ENCODE measurements around the gene NMD3. TPM values are rescaled to one million over a fixed set of nuclear protein-coding genes. Genes with fewer than 3 reads are reported as not detected.
A peak's percentile ranks its signal among the peaks of the same experiment; 100 is the strongest.

The NMD3 gene
- total and polyA plus RNA-seq, 9 of the 15 experiments (the other 6 are each of a cell fraction or from before 2014, with no cell fraction given), result 63.5 to 178 (median 111) TPM

- Histone ChIP-seq H3K4me1 (replicated peaks in 1 of 2; ENCODE audit: control insufficient read depth in 2 of 2, insufficient read depth in 2 of 2, low read length in 2 of 2) (no peaks in the 10 kb centered on the region; a peak in 2 of 5 replicates), H4K20me1 (replicated peaks; ENCODE audit: control insufficient read depth, insufficient read depth, low read length) (no peaks in the 10 kb centered on the region), H3K4me2 (ENCODE audit: insufficient read depth, low read length) (no peak overlapping the region), H3K9ac (ENCODE audit: insufficient read depth in 1 of 2, low read depth in 2 of 2, low read length in 2 of 2) (no peak overlapping the region), H2AFZ (ENCODE audit: low read depth, low read length) (peak overlapping the region; percentile 63; the same call in 1 of the 2 replicates), H3K79me2 (ENCODE audit: control insufficient read depth, insufficient read depth, low read length) (peaks cover 14% of the 10 kb centered on the region), H3K27me3 (ENCODE audit: control insufficient read depth in 2 of 2, insufficient read depth in 2 of 2, low read length in 2 of 2) (no peaks in the 10 kb centered on the region; a peak in 1 of 5 replicates), H3K27ac (ENCODE audit: extremely low read depth, low read depth, low read length) (no peak overlapping the region), H3K9me1 (ENCODE audit: control insufficient read depth, insufficient read depth, low read length) (no peaks in the 10 kb centered on the region), H3K9me3 (replicated peaks; ENCODE audit: control insufficient read depth, insufficient read depth, low read depth, low read length) (no peaks in the 10 kb centered on the region), H3K4me3 (no peak overlapping the region), H3K36me3 (ENCODE audit: control insufficient read depth, insufficient read depth, low read length) (no peaks in the 10 kb centered on the region; the same call in 2 of the 3 replicates)
- DNase-seq (ENCODE audit: extremely low read depth in 1 of 4, low spot score in 3 of 4) (peak in 1 of 4 experiments; percentile 13), FAIRE-seq (no peak), ATAC-seq (no peak)
- intact Hi-C loops (cut with micrococcal nuclease) (no loop called here), in situ Hi-C loops (cut with MboI) (no loop called here)
- ChIA-PET POLR2A (interaction anchor here (0.6 kb wide), 1 partner anchor 651 kb away, joined by 5 read pairs; no protein-coding TSS in a partner anchor), CTCF (ENCODE audit: low intra/inter-chr PET ratio) (no interaction called here)
- BruUV-seq (replicated peaks), result no TSS peak
- 13% methylated on average over 5 of the region's 5 CpGs for WGBS (ENCODE audit: insufficient coverage, low coverage, missing lambda C conversion rate)
- TF ChIP-seq, protein P1, sequence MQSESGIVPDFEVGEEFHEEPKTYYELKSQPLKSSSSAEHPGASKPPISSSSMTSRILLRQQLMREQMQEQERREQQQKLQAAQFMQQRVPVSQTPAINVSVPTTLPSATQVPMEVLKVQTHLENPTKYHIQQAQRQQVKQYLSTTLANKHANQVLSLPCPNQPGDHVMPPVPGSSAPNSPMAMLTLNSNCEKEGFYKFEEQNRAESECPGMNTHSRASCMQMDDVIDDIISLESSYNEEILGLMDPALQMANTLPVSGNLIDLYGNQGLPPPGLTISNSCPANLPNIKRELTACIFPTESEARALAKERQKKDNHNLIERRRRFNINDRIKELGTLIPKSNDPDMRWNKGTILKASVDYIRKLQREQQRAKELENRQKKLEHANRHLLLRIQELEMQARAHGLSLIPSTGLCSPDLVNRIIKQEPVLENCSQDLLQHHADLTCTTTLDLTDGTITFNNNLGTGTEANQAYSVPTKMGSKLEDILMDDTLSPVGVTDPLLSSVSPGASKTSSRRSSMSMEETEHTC (IDR thresholded peaks at IDR 0.05), result no peak
- no peak for TF ChIP-seq CHCHD3 (CRISPR knock-in tag; IDR thresholded peaks at IDR 0.05)
- no peak for TF ChIP-seq RBM15 (IDR thresholded peaks at IDR 0.05; ENCODE audit: insufficient read depth, low read length)
- 0 out of 2 replicates have a peak, but pooled peaks have one; percentile 32 for TF ChIP-seq JUND (IDR thresholded peaks at IDR 0.05; ENCODE audit: borderline replicate concordance, low read depth, low read length)
- TF ChIP-seq JUND (tag; IDR thresholded peaks at IDR 0.05; ENCODE audit: borderline replicate concordance, low read depth, low read length), result no peak
- TF ChIP-seq SMARCB1 (IDR thresholded peaks at IDR 0.05; ENCODE audit: insufficient read length, low read depth), result no peak
- TF ChIP-seq, protein P2, sequence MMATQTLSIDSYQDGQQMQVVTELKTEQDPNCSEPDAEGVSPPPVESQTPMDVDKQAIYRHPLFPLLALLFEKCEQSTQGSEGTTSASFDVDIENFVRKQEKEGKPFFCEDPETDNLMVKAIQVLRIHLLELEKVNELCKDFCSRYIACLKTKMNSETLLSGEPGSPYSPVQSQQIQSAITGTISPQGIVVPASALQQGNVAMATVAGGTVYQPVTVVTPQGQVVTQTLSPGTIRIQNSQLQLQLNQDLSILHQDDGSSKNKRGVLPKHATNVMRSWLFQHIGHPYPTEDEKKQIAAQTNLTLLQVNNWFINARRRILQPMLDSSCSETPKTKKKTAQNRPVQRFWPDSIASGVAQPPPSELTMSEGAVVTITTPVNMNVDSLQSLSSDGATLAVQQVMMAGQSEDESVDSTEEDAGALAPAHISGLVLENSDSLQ (IDR thresholded peaks at IDR 0.05), result no peak
- TF ChIP-seq SRSF9 (IDR thresholded peaks at IDR 0.05; ENCODE audit: borderline replicate concordance, low read depth, low read length), result no peak
- TF ChIP-seq ATF3 (IDR thresholded peaks at IDR 0.05), result peak; percentile 59
- TF ChIP-seq ATF3 (CRISPR knock-in tag; conservative IDR thresholded peaks at IDR 0.05), result no peak
- TF ChIP-seq ZNF347 (CRISPR knock-in tag; IDR thresholded peaks at IDR 0.05; ENCODE audit: low read depth), result no peak
- no peak for TF ChIP-seq EZH2 (IDR thresholded peaks at IDR 0.05; ENCODE audit: borderline replicate concordance, low read depth, low read length)
- TF ChIP-seq FOXJ2 (tag; IDR thresholded peaks at IDR 0.05), result no peak
- no peak for TF ChIP-seq KLF10 (CRISPR knock-in tag; IDR thresholded peaks at IDR 0.05)
- no peak for TF ChIP-seq SREBF1 (IDR thresholded peaks at IDR 0.05; ENCODE audit: borderline replicate concordance, low read depth, low read length)
- TF ChIP-seq FOSL1 (tag; conservative IDR thresholded peaks at IDR 0.05), result peak; percentile 69
- no peak for TF ChIP-seq ZNF217 (CRISPR knock-in tag; IDR thresholded peaks at IDR 0.05)
- TF ChIP-seq PURB (CRISPR knock-in tag; IDR thresholded peaks at IDR 0.05; ENCODE audit: low read depth), result no peak
- no peak for TF ChIP-seq PHF8 (IDR thresholded peaks at IDR 0.05; ENCODE audit: borderline replicate concordance, low read length)
- no peak for TF ChIP-seq SNIP1 (IDR thresholded peaks at IDR 0.05; ENCODE audit: low read depth)
- TF ChIP-seq, protein P3, sequence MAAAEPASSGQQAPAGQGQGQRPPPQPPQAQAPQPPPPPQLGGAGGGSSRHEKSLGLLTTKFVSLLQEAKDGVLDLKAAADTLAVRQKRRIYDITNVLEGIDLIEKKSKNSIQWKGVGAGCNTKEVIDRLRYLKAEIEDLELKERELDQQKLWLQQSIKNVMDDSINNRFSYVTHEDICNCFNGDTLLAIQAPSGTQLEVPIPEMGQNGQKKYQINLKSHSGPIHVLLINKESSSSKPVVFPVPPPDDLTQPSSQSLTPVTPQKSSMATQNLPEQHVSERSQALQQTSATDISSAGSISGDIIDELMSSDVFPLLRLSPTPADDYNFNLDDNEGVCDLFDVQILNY (CRISPR knock-in tag; IDR thresholded peaks at IDR 0.05), result no peak
These were observed 3.6 kb upstream of the NMD3 start for GRCh38 chr3:161217496-161217895.
